IPS-18c (cell line): ENCODE data around the gene FILIP1L.

ENCODE experiments used
- H3K4me3 ChIP-seq: 2 replicates; pipeline ENCODE4 v1.7.0; 2013; ENCODE audit warnings: low read depth, mild to moderate bottlenecking, low read length, moderate library complexity; ENCODE audit not compliant: insufficient read depth
- H3K9me3 ChIP-seq: one replicate; pipeline ENCODE4 v1.6.1; 2013; ENCODE audit warnings: mild to moderate bottlenecking, low read length, moderate library complexity; ENCODE audit not compliant: control insufficient read depth, insufficient read depth

FILIP1L gene

GRCh38 chr3:99891610-99892285, 222.6 kb downstream of the FILIP1L start:
- no peak overlapping the region for H3K4me3 ChIP-seq

GRCh38 chr3:99885851-99886250, 228.4 kb downstream of the FILIP1L start:
- Histone ChIP-seq H3K9me3 (no peaks in the 10 kb centered on the region), H3K4me3 (no peak overlapping the region)

More at GRCh38 chr3:99891610-99892285, 222.6 kb downstream of the FILIP1L start:
- no peaks in the 10 kb centered on the region for H3K9me3 ChIP-seq

- H3K4me3 ChIP-seq = no peak overlapping the region
- no peaks in the 10 kb centered on the region for H3K9me3 ChIP-seq
These were observed 229.2 kb downstream of the FILIP1L start for GRCh38 chr3:99885085-99885484.

- Histone ChIP-seq H3K4me3 (no peak overlapping the region), H3K9me3 (no peaks in the 10 kb centered on the region)
These were observed 229.8 kb downstream of the FILIP1L start for GRCh38 chr3:99884484-99884883.

GRCh38 chr3:99883693-99884092, 230.6 kb downstream of the FILIP1L start:
- Histone ChIP-seq H3K4me3 (no peak overlapping the region), H3K9me3 (no peaks in the 10 kb centered on the region)

GRCh38 chr3:99883138-99883461, 231.2 kb downstream of the FILIP1L start:
- Histone ChIP-seq H3K9me3 (no peaks in the 10 kb centered on the region), H3K4me3 (no peak overlapping the region)

GRCh38 chr3:99882436-99883137, 231.7 kb downstream of the FILIP1L start:
- Histone ChIP-seq H3K4me3 (no peak overlapping the region), H3K9me3 (no peaks in the 10 kb centered on the region)

- no peak overlapping the region for H3K4me3 ChIP-seq
- H3K9me3 ChIP-seq = no peaks in the 10 kb centered on the region
These were observed 233.2 kb downstream of the FILIP1L start for GRCh38 chr3:99881121-99881524.

GRCh38 chr3:99879275-99879674, 235.0 kb downstream of the FILIP1L start:
- Histone ChIP-seq H3K4me3 (no peak overlapping the region), H3K9me3 (no peaks in the 10 kb centered on the region)

GRCh38 chr3:99878005-99878404, 236.3 kb downstream of the FILIP1L start:
- Histone ChIP-seq H3K9me3 (no peaks in the 10 kb centered on the region), H3K4me3 (no peak overlapping the region)

GRCh38 chr3:99877031-99877579, 237.2 kb downstream of the FILIP1L start:
- Histone ChIP-seq H3K9me3 (no peaks in the 10 kb centered on the region), H3K4me3 (no peak overlapping the region)

GRCh38 chr3:99875929-99876841, 238.1 kb downstream of the FILIP1L start:
- Histone ChIP-seq H3K4me3 (peak overlapping the region; percentile 54; the same call in 1 of the 2 replicates), H3K9me3 (no peaks in the 10 kb centered on the region)

GRCh38 chr3:99875581-99875928, 238.7 kb downstream of the FILIP1L start:
- H3K9me3 ChIP-seq = no peaks in the 10 kb centered on the region
- peak overlapping the region; percentile 54; the same call in 1 of the 2 replicates for H3K4me3 ChIP-seq

- H3K4me3 ChIP-seq = no peak overlapping the region
- no peaks in the 10 kb centered on the region for H3K9me3 ChIP-seq
These were observed 239.9 kb downstream of the FILIP1L start for GRCh38 chr3:99874237-99875002.

- Histone ChIP-seq H3K9me3 (no peaks in the 10 kb centered on the region), H3K4me3 (no peak overlapping the region)
These were observed 240.8 kb downstream of the FILIP1L start for GRCh38 chr3:99873269-99874102.

GRCh38 chr3:99872923-99873254, 241.4 kb downstream of the FILIP1L start:
- Histone ChIP-seq H3K4me3 (no peak overlapping the region), H3K9me3 (no peaks in the 10 kb centered on the region)
